Stimulated activated CD4-positive, alpha-beta T cell treated with anti-CD3 and anti-CD28 coated beads, Interleukin-1b, Interleukin-23, amount 100 ng/mL, for 48 hours (primary cell): ENCODE data around the gene SURF6.

ENCODE experiments used
- DNase-seq: peaks from one replicate; pipeline ENCODE4 v3.0.0-alpha.2; 2020

Gene SURF6

GRCh38 chr9:133367221-133367620 lies 31.2 kb upstream of the SURF6 start:
- no peak for DNase-seq

- DNase-seq = no peak
Measured at GRCh38 chr9:133366435-133366834, 30.4 kb upstream of the SURF6 start.

GRCh38 chr9:133362359-133363044 lies 26.5 kb upstream of the SURF6 start:
- DNase-seq = no peak

GRCh38 chr9:133361507-133362092 lies 25.6 kb upstream of the SURF6 start:
- DNase-seq = no peak

- DNase-seq = no peak
Measured at GRCh38 chr9:133360400-133361393, 24.7 kb upstream of the SURF6 start.

- DNase-seq = no peak
Measured at GRCh38 chr9:133359399-133360175, 23.6 kb upstream of the SURF6 start.

- no peak for DNase-seq
Measured at GRCh38 chr9:133357656-133358055, 21.7 kb upstream of the SURF6 start.

- peak; percentile 89 for DNase-seq
Measured at GRCh38 chr9:133356391-133357091, 20.6 kb upstream of the SURF6 start, which contains the start of the genes SURF1 and SURF2. TSS of gene SURF1 (minus strand) at chr9:133356487. CDS start at chr9:133356453, 34 bp downstream. TSS of gene SURF2 (plus strand) at chr9:133356550. CDS start at chr9:133356593, 43 bp downstream.

GRCh38 chr9:133355881-133356357 lies 19.9 kb upstream of the SURF6 start:
- no peak for DNase-seq

- DNase-seq = no peak
Measured at GRCh38 chr9:133354766-133355165, 18.8 kb upstream of the SURF6 start.

GRCh38 chr9:133353548-133353947 lies 17.6 kb upstream of the SURF6 start:
- no peak for DNase-seq

- DNase-seq = no peak
Measured at GRCh38 chr9:133352635-133353340, 16.8 kb upstream of the SURF6 start.

GRCh38 chr9:133351908-133352634 lies 16.1 kb upstream of the SURF6 start:
- DNase-seq = peak; percentile 59

- no peak for DNase-seq
Measured at GRCh38 chr9:133351526-133351907, 15.5 kb upstream of the SURF6 start.

GRCh38 chr9:133349965-133350616 lies 14.1 kb upstream of the SURF6 start:
- peak; percentile 56 for DNase-seq

- DNase-seq = no peak
Measured at GRCh38 chr9:133348718-133349573, 13.0 kb upstream of the SURF6 start.

- DNase-seq = peak; percentile 94
Measured at GRCh38 chr9:133347985-133348717, 12.2 kb upstream of the SURF6 start, which contains the start of the genes MED22 and RPL7A. TSS of gene MED22 (minus strand) at chr9:133348131. CDS start at chr9:133346662, 1,469 bp downstream. TSS of gene RPL7A (plus strand) at chr9:133348218. CDS start at chr9:133348244, 26 bp downstream.

GRCh38 chr9:133347515-133347984 lies 11.6 kb upstream of the SURF6 start:
- DNase-seq = no peak
